DND-41 (cell line): Measurements from ENCODE around the gene TMEM132C.

Experiments used
- ATAC-seq: fragments of 200-7000 bp; cut with Tn5 transposase; 3 replicates; pipeline ENCODE4 v1.9.1; 2021; ENCODE audit warnings: low read depth; ENCODE audit not compliant: insufficient read depth
- DNase-seq: peaks from one replicate; pipeline ENCODE4 v3.0.0-alpha.2; 2020
- H2AFZ ChIP-seq: 2 replicates; pipeline ENCODE4 v1.6.0; 2012; ENCODE audit warnings: low read depth, low read length
- H3K27ac ChIP-seq: 2 replicates; pipeline ENCODE4 v1.5.1; 2012; ENCODE audit warnings: low read length, inconsistent platforms
- H3K27me3 ChIP-seq: fragments of 200-600 bp; sonication (generic); 2 replicates; pipeline ENCODE4 v1.6.0; 2012; ENCODE audit warnings: low read length, mild to moderate bottlenecking, inconsistent platforms; ENCODE audit not compliant: insufficient read depth, poor library complexity
- H3K36me3 ChIP-seq: 2 replicates; pipeline ENCODE4 v1.5.1; 2012; ENCODE audit warnings: low read length, inconsistent platforms; ENCODE audit not compliant: insufficient read depth
- H3K4me1 ChIP-seq: 2 replicates; pipeline ENCODE4 v1.5.1; 2012; ENCODE audit warnings: mild to moderate bottlenecking, low read length; ENCODE audit not compliant: insufficient read depth
- H3K4me2 ChIP-seq: 2 replicates; pipeline ENCODE4 v1.6.0; 2012; ENCODE audit warnings: mild to moderate bottlenecking, moderate library complexity, low read length, inconsistent platforms; ENCODE audit not compliant: insufficient read depth
- H3K4me3 ChIP-seq, 2 experiments: fragments of 200-600 bp in 1 of 2; shearing (Covaris generic) in 1 of 2; 2 replicates each; pipeline ENCODE4 v1.5.1; 2012 to 2016; ENCODE audit warnings: inconsistent platforms in 2 of 2, low read length in 2 of 2, mild to moderate bottlenecking in 2 of 2, low read depth in 1 of 2, moderate library complexity in 1 of 2
- H3K79me2 ChIP-seq: 2 replicates; pipeline ENCODE4 v1.6.0; 2012; ENCODE audit warnings: low read length, inconsistent platforms; ENCODE audit not compliant: insufficient read depth
- H3K9ac ChIP-seq: 2 replicates; pipeline ENCODE4 v1.6.0; 2012; ENCODE audit warnings: low read depth, mild to moderate bottlenecking, inconsistent platforms, low read length, moderate library complexity
- H3K9me3 ChIP-seq: 2 replicates; pipeline ENCODE4 v1.5.1; 2012; ENCODE audit warnings: low read length, moderate library complexity, mild to moderate bottlenecking, inconsistent platforms; ENCODE audit not compliant: insufficient read depth, severe bottlenecking
- H4K20me1 ChIP-seq: 2 replicates; pipeline ENCODE4 v1.6.0; 2012; ENCODE audit warnings: low read length; ENCODE audit not compliant: insufficient read depth
- CTCF ChIP-seq: IDR thresholded peaks from 2 replicates; pipeline ENCODE4 v1.5.1; 2012; ENCODE audit warnings: borderline replicate concordance, low read length, moderate library complexity, mild to moderate bottlenecking; ENCODE audit not compliant: poor library complexity, severe bottlenecking; ENCODE audit errors: extremely low read depth
- EZH2 ChIP-seq: IDR thresholded peaks from 3 replicates; pipeline ENCODE4 v1.6.1; 2012; ENCODE audit warnings: borderline replicate concordance, low read depth, mild to moderate bottlenecking, moderate library complexity, low read length, inconsistent platforms; ENCODE audit not compliant: severe bottlenecking

The TMEM132C gene

GRCh38 chr12:128318946-128319345, 52.0 kb downstream of the TMEM132C start:
- Histone ChIP-seq H3K4me1 (no peaks in the 10 kb centered on the region), H3K4me3 (no peak overlapping the region), H2AFZ (no peak overlapping the region), H3K27me3 (no peaks in the 10 kb centered on the region), H3K9ac (no peak overlapping the region), H3K79me2 (no peaks in the 10 kb centered on the region), H3K4me2 (no peak overlapping the region), H4K20me1 (no peaks in the 10 kb centered on the region), H3K27ac (no peak overlapping the region), H3K36me3 (no peaks in the 10 kb centered on the region), H3K9me3 (no peaks in the 10 kb centered on the region)
- DNase-seq (no peak), ATAC-seq (no peak)
- TF ChIP-seq CTCF (no peak), EZH2 (no peak)

GRCh38 chr12:128322341-128322740, 55.4 kb downstream of the TMEM132C start:
- no peak overlapping the region for H3K27ac ChIP-seq

GRCh38 chr12:128323145-128323920, 56.4 kb downstream of the TMEM132C start:
- H3K36me3 ChIP-seq = no peaks in the 10 kb centered on the region
- ATAC-seq (no peak), DNase-seq (no peak)
- TF ChIP-seq CTCF (no peak), EZH2 (no peak)
- no peaks in the 10 kb centered on the region for H4K20me1 ChIP-seq
- no peaks in the 10 kb centered on the region for H3K4me1 ChIP-seq
- H3K9ac ChIP-seq = no peak overlapping the region
- no peaks in the 10 kb centered on the region for H3K27me3 ChIP-seq
- no peak overlapping the region for H2AFZ ChIP-seq
- H3K79me2 ChIP-seq = no peaks in the 10 kb centered on the region
- no peak overlapping the region for H3K27ac ChIP-seq
- no peak overlapping the region for H3K4me3 ChIP-seq
- no peaks in the 10 kb centered on the region for H3K9me3 ChIP-seq
- H3K4me2 ChIP-seq = no peak overlapping the region

More at GRCh38 chr12:128322341-128322740, 55.4 kb downstream of the TMEM132C start:
- Histone ChIP-seq H3K27me3 (no peaks in the 10 kb centered on the region), H3K9me3 (no peaks in the 10 kb centered on the region), H3K4me1 (no peaks in the 10 kb centered on the region), H3K36me3 (no peaks in the 10 kb centered on the region), H3K4me3 (no peak overlapping the region), H2AFZ (no peak overlapping the region), H3K4me2 (no peak overlapping the region), H3K9ac (no peak overlapping the region), H3K79me2 (no peaks in the 10 kb centered on the region), H4K20me1 (no peaks in the 10 kb centered on the region)
- DNase-seq = no peak
- TF ChIP-seq CTCF = no peak
- TF ChIP-seq EZH2 = no peak
- ATAC-seq = no peak
